AML-193 (cell line): ENCODE measurements around the gene NDUFA7.
"Not testable (repeated sequence)": the region's sequence is repeated elsewhere in the genome, so short reads cannot be mapped to it uniquely, and the experiment has no call there.

ENCODE experiments used
- DNase-seq, 2 experiments: peaks; one replicate each; lab custom pipeline; 2025; lab: John Stamatoyannopoulos, UW

NDUFA7 gene

DNA sequence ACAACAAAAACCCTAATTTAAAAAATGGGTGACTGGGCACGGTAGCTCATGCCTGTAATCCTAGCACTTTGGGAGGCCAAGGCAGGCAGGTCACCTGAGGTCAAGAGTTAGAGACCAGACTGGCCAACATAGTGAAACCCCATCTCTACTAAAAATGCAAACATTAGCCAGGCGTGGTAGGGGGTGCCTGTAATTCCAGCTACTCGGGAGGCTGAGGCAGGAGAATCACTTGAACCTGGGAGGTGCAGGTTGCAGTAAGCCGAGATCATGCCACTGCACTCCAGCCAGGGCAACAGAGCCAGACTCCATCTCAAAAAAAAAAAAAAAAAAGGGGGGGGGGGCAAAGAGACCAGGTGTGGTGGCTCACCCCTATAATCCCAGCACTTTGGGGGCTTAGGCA is 56.9 kb downstream of the NDUFA7 start:
- DNase-seq, result not testable (repeated sequence)

DNA sequence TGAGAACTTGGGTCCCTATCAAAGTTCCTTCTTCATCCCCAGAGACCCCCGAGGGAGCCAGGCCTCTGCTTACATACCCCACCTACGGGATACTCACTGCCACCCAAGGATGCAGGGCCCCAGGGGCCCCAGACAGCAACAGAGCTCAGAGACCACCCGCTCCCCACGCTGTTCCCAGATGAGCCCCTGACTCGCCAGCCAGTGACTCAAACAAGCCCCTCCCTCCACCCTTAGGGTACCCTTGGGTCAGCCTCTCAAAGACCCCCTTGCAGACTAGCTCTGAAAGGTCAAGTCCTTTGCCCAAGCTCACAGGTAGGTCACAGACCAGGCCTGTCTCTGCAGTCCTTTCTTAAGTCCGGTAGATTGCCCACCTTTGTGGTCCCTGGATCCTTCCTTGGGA is 58.7 kb downstream of the NDUFA7 start:
- DNase-seq, result no peak

DNA sequence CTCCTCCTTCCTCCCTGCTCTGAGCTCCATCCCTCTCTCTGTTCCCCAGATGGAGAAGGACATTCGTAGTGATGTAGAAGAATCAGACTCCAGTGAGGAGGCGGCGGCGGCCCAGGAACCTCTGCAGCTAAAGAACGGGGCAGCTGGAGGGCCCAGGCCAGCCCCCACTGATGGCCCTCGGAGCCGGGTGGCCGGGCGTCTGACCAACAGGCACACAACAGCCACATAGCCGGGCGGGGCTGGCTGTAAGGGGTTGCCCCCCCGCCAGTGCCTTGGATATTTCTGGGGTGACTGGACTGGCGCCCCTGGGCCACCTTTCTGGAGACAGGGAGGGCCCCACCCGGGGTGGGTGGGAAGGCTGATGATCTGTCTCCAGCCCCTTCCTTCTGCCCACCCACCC is 59.3 kb downstream of the NDUFA7 start:
- DNase-seq, result no peak

DNA sequence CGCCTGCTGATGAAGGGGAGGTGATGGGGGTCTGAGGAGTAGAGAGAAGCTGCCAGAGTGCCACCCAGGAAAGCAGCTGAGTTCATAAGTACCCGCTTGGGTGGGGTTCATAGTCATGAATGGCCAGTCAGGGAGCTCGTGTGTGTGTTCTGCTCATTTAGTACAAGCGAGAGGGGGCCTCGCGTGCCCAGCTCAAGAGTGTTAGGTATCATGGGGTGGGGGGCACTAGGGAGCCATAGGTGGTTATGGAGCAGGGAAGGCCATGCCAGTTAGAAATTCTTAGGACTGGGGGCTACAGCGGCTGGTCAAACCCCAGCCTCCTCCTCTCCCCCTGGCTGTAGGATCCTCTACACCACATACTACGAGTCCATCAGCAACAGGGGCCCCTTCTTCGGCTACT is 59.8 kb downstream of the NDUFA7 start:
- DNase-seq, result no peak
